Stomach (tissue), 9 donors: Measurements from ENCODE around the gene TSPAN3. TPM values are rescaled to one million over a fixed set of nuclear protein-coding genes. Genes with fewer than 3 reads are reported as not detected.

Experiments
- DNase-seq, 2 donors: peaks; one replicate each; pipeline versions ENCODE4 v3.0.0 to v3.0.0-alpha.2; 2013 to 2019
- H3K27ac ChIP-seq, 5 donors: fragments of 200-600 bp in 4 of 5; sonication (generic) in 4 of 5; one replicate each; pipeline ENCODE4 v1.5.1; 2013 to 2019; ENCODE audit warnings: mild to moderate bottlenecking in 1 of 5, moderate library complexity in 1 of 5
- H3K27me3 ChIP-seq, 3 donors: fragments of 200-600 bp; sonication (generic); one replicate each; pipeline ENCODE4 v1.5.1; 2017 to 2019; ENCODE audit warnings: mixed run types in 1 of 3
- H3K36me3 ChIP-seq, 4 donors: fragments of 200-600 bp; sonication (generic); 1 replicate in 3 of 4; 2 replicates in 1 of 4; pipeline ENCODE4 v1.5.1; 2016 to 2019
- H3K4me1 ChIP-seq, 4 donors: fragments of 200-600 bp; sonication (generic); one replicate each; pipeline ENCODE4 v1.5.1; 2016 to 2019
- H3K4me3 ChIP-seq, 4 donors: fragments of 200-600 bp; sonication (generic) in 3 of 4; one replicate each; pipeline ENCODE4 v1.5.1; 2016 to 2019; ENCODE audit warnings: mild to moderate bottlenecking in 1 of 4
- H3K9me3 ChIP-seq, 4 donors: fragments of 200-600 bp; sonication (generic); one replicate each; pipeline ENCODE4 v1.5.1; 2016 to 2019
- CTCF ChIP-seq, 7 experiments: fragments of 450-650 bp in 4 of 7; fragments of 200-600 bp in 3 of 7; sonication (generic) in 3 of 7; IDR thresholded peaks; one replicate each; pipeline ENCODE4 v1.5.1; 2016 to 2019; ENCODE audit warnings: antibody characterized with exemption in 7 of 7, control low read depth in 2 of 7, mild to moderate bottlenecking in 1 of 7
- EP300 ChIP-seq: sonication (generic); formaldehyde crosslinking; IDR thresholded peaks from one replicate; pipeline ENCODE4 v1.6.1; 2017; ENCODE audit warnings: antibody characterized with exemption
- POLR2A ChIP-seq, 4 donors: fragments of 450-650 bp; IDR thresholded peaks; one replicate each; pipeline ENCODE4 v1.6.1; 2016; ENCODE audit warnings: antibody characterized with exemption in 4 of 4, control low read depth in 2 of 4, mild to moderate bottlenecking in 1 of 4, moderate library complexity in 1 of 4
- POLR2AphosphoS5 ChIP-seq, 3 donors: sonication (generic); formaldehyde crosslinking; IDR thresholded peaks; one replicate each; pipeline ENCODE4 v1.6.1; 2016; ENCODE audit warnings: antibody characterized with exemption in 3 of 3
- WGBS, 5 donors: extraction: QIAGEN DNeasy Blood & Tissue Kit in 3 of 5; methylation state at CpG; one replicate each; pipeline versions ENCODE4 v1.1.5 to v1.1.7; 2013 to 2018; 5-methylcytosine and 5-hydroxymethylcytosine counted together
- intact Hi-C: fragments of 100-400 bp; cut with DNase I; formaldehyde crosslinking; loops from one replicate; pipeline ENCODE4 v1.15.1; 2023; ENCODE audit warnings: low total_unique reads
- polyA plus RNA-seq, 3 donors: library from polyadenylated mRNA; stranded (reverse); fragments of 200-250 nt; gene quantifications; one replicate each; pipeline ENCODE4 v1.2.3, GENCODE V29; 2013
- total RNA-seq, 5 donors: library from RNA; depleted of rRNA; stranded (reverse); fragments of >200 nt; gene quantifications; one replicate each; pipeline versions ENCODE4 v1.1.0 to v1.2.3, GENCODE V29; 2014 to 2016
- donor health status: healthy with polysubstance abuse.
- donor health status: Bipolar disorder and iron deficiency.
- donor health status: healthy.

The TSPAN3 gene
- total and polyA plus RNA-seq, 8 donors, result 42.9 to 390 (median 99.7) TPM

DNA sequence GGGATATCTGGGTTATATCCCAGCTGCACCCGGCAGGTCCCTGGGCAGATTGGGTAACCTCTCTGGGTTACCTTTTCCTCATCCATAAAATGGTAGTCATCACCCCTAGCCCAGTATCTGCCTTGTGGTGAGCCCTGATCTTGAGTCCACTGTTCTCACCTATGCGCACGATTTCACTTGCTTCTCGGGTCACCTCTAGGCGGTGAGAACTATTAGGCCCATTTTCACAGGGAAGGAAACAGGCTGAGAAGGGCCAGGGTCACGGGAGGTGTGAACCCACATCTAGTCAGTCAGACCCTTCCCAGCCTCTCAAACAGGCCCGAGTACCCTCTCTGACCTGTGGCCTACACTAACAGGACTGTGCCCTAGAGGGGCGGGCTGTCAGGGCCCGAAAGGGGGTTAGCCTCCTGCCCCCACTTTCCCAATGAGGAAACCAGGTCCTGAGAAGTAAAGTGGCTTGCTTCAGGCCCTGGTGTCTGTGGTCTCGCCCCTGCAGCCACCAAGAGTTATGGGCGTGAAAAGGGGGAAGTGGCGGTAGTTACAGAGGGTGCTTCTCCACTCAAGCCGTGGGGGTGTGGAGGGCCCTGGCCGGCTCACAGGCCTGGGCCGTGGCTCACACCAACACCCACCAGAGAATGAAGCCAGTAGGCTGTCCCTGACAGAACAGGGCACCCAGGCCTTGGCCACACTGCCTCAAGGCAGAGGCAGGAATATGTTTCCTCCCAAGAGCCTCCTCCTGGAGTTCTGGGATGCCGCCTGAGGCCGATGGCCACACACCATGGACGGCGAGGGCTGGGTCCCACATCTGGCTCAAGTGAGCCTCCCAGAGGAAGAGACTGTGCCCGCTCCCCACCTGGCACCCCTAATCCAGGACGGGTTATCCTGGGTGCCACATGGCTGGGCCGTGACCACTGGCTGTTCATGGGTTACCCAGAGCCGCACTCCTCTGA is 56.5 kb downstream of the TSPAN3 start:
- Histone ChIP-seq H3K27me3 (no peaks in the 10 kb centered on the region), H3K36me3 (no peaks in the 10 kb centered on the region), H3K9me3 (no peaks in the 10 kb centered on the region), H3K4me1 (peaks cover 0 to 49% (median 4%) of the 10 kb centered on the region in 4 donors), H3K4me3 (no peak overlapping the region), H3K27ac (peak overlapping the region in 2 of 5 donors; percentile 55 to 66)
- TF ChIP-seq POLR2A (IDR thresholded peaks at IDR 0.05) (no peak), POLR2AphosphoS5 (IDR thresholded peaks at IDR 0.05) (no peak)
- 74 to 86% (median 82%) methylated on average over 17 to 23 of the region's 23 CpGs for WGBS, 5 donors
- no peak for DNase-seq
- intact Hi-C loops, result no loop called here

- Histone ChIP-seq H3K27me3 (no peaks in the 10 kb centered on the region), H3K36me3 (no peaks in the 10 kb centered on the region), H3K4me3 (no peak overlapping the region), H3K27ac (peak overlapping the region in 2 of 5 donors; percentile 55 to 66), H3K4me1 (peaks cover 0 to 44% (median 4%) of the 10 kb centered on the region in 4 donors), H3K9me3 (no peaks in the 10 kb centered on the region)
- intact Hi-C loops, result no loop called here
- 44 to 64% (median 58%) methylated on average over 3 to 6 of the region's 6 CpGs for WGBS, 5 donors
- TF ChIP-seq POLR2AphosphoS5 (IDR thresholded peaks at IDR 0.05) (no peak), POLR2A (IDR thresholded peaks at IDR 0.05) (no peak), EP300 (no peak), CTCF (IDR thresholded peaks at IDR 0.05) (no peak)
- peak; percentile 49 to 77 for DNase-seq
Observed at GRCh38 chr15:77013776-77014131, 57.2 kb downstream of the TSPAN3 start.

DNA sequence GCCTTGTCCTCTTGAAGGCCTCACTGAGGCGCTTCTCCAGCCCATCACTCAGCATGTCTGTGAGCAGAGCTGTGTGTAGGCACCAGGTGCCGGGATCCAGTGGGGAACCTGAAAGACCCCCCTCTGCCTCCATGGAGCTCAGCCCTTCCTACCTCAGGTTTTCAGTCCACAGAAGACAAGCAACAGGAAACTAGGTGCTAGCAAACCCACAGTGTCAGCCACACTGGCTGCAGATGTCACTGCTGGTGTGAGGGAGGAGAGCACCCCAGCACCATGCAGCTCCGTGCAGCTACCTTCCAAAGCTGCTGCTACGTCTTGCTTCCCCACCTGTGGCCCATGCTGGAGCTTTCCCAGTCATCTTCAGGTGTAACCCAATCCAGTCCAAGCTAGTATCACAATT is 58.0 kb downstream of the TSPAN3 start:
- no peak for DNase-seq
- TF ChIP-seq POLR2A (IDR thresholded peaks at IDR 0.05) (no peak), CTCF (IDR thresholded peaks at IDR 0.05) (no peak), POLR2AphosphoS5 (IDR thresholded peaks at IDR 0.05) (no peak), EP300 (no peak)
- Histone ChIP-seq H3K9me3 (no peaks in the 10 kb centered on the region), H3K36me3 (no peaks in the 10 kb centered on the region), H3K27ac (peak overlapping the region in 1 of 5 donors; percentile 55), H3K4me1 (peaks cover 0 to 42% (median 4%) of the 10 kb centered on the region in 4 donors), H3K4me3 (no peak overlapping the region), H3K27me3 (no peaks in the 10 kb centered on the region)
- intact Hi-C loops, result no loop called here
- WGBS, 5 donors, result 59 to 67% (median 63%) methylated on average over 3 to 4 of the region's 4 CpGs

DNA sequence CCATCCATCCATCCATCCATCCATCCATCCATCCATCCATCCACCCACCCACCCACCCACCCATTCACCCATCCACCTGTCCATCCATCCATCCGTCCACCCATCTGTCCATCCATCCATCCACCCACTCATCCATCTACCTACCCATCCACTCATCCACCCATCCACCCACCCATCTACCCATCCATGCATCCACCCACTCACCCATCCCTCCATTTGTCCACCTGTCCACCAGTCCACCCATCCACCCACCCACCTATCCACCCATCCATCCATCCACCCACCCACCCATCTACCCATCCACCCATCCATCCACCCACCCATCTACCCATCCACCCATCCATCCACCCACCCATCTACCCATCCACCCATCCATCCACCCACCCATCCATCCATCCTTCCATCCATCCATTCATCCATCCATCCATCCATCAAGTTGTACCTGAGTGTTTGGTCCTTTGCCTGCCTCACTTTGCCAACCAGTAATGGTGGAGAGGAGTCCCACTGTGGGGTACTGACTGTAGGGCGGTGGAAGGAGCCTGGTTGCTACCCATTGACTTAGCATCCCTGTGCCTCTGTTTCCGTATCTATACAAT is 58.7 kb downstream of the TSPAN3 start:
- DNase-seq, result no peak
- Histone ChIP-seq H3K27me3 (no peaks in the 10 kb centered on the region), H3K36me3 (no peaks in the 10 kb centered on the region), H3K27ac (peak overlapping the region in 1 of 5 donors; percentile 55), H3K4me3 (no peak overlapping the region), H3K4me1 (peaks cover 0 to 39% (median 4%) of the 10 kb centered on the region in 4 donors), H3K9me3 (no peaks in the 10 kb centered on the region)
- TF ChIP-seq POLR2AphosphoS5 (IDR thresholded peaks at IDR 0.05) (no peak), EP300 (no peak), CTCF (IDR thresholded peaks at IDR 0.05) (no peak), POLR2A (IDR thresholded peaks at IDR 0.05) (no peak)
- intact Hi-C loops, result no loop called here
- WGBS, 5 donors, result 84 to 100% (median 92%) methylated on average over 3 of the region's 3 CpGs
